ENCODE measurements around the gene PTEN. TPM values are rescaled to one million over a fixed set of nuclear protein-coding genes. Genes with fewer than 3 reads are reported as not detected.
A peak's percentile ranks its signal among the peaks of the same experiment; 100 is the strongest.

Gene PTEN
- total and polyA plus RNA-seq, 9 of the 15 experiments (the other 6 are each of a cell fraction or from before 2014, with no cell fraction given) = 8.4 to 56.9 (median 22.2) TPM

- Histone ChIP-seq H3K36me3 (ENCODE audit: control insufficient read depth, insufficient read depth, low read length) (peaks cover 2% of the 10 kb centered on the region; the same call in 1 of the 3 replicates), H3K9ac (ENCODE audit: insufficient read depth in 1 of 2, low read depth in 2 of 2, low read length in 2 of 2) (no peak overlapping the region), H3K9me1 (ENCODE audit: control insufficient read depth, insufficient read depth, low read length) (no peaks in the 10 kb centered on the region), H2AFZ (ENCODE audit: low read depth, low read length) (no peak overlapping the region), H3K79me2 (ENCODE audit: control insufficient read depth, insufficient read depth, low read length) (peaks cover 83% of the 10 kb centered on the region), H4K20me1 (replicated peaks; ENCODE audit: control insufficient read depth, insufficient read depth, low read length) (no peaks in the 10 kb centered on the region), H3K4me2 (ENCODE audit: insufficient read depth, low read length) (no peak overlapping the region), H3K4me3 (no peak overlapping the region), H3K9me3 (replicated peaks; ENCODE audit: control insufficient read depth, insufficient read depth, low read depth, low read length) (peaks cover 3% of the 10 kb centered on the region; the same call in 1 of the 2 replicates), H3K27ac (ENCODE audit: extremely low read depth, low read depth, low read length) (no peak overlapping the region), H3K4me1 (replicated peaks in 1 of 2; ENCODE audit: control insufficient read depth in 2 of 2, insufficient read depth in 2 of 2, low read length in 2 of 2) (peaks cover 0 to 3% of the 10 kb centered on the region in 2 experiments; a peak in 1 of 5 replicates), H3K27me3 (ENCODE audit: control insufficient read depth in 2 of 2, insufficient read depth in 2 of 2, low read length in 2 of 2) (no peaks in the 10 kb centered on the region)
- TF ChIP-seq NFIX (CRISPR knock-in tag; IDR thresholded peaks at IDR 0.05; ENCODE audit: low read depth) = no peak
- TF ChIP-seq, protein P1, sequence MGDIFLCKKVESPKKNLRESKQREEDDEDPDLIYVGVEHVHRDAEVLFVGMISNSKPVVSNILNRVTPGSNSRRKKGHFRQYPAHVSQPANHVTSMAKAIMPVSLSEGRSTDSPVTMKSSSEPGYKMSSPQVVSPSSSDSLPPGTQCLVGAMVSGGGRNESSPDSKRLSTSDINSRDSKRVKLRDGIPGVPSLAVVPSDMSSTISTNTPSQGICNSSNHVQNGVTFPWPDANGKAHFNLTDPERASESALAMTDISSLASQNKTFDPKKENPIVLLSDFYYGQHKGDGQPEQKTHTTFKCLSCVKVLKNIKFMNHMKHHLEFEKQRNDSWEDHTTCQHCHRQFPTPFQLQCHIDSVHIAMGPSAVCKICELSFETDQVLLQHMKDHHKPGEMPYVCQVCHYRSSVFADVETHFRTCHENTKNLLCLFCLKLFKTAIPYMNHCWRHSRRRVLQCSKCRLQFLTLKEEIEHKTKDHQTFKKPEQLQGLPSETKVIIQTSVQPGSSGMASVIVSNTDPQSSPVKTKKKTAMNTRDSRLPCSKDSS (IDR thresholded peaks at IDR 0.05; ENCODE audit: low read depth, partially characterized antibody) = peak; percentile 13
- POLR2A ChIA-PET = no interaction called here
- no peak for DNase-seq (ENCODE audit: extremely low read depth in 1 of 4, low spot score in 3 of 4)
- 97% methylated on average over 2 of the region's 2 CpGs for WGBS (ENCODE audit: insufficient coverage, low coverage, missing lambda C conversion rate)
- ATAC-seq = no peak
- in situ Hi-C loops (cut with MboI) (no loop called here), intact Hi-C loops (cut with micrococcal nuclease) (no loop called here)
- BruUV-seq (replicated peaks) = no TSS peak
- CTCF ChIA-PET (ENCODE audit: low intra/inter-chr PET ratio) = no interaction called here
- FAIRE-seq = no peak
Observed at GRCh38 chr10:87913156-87913921, 49.9 kb downstream of the PTEN start.

Data from K562 (cell line).